ENCODE results near the gene CD3G.

DNA sequence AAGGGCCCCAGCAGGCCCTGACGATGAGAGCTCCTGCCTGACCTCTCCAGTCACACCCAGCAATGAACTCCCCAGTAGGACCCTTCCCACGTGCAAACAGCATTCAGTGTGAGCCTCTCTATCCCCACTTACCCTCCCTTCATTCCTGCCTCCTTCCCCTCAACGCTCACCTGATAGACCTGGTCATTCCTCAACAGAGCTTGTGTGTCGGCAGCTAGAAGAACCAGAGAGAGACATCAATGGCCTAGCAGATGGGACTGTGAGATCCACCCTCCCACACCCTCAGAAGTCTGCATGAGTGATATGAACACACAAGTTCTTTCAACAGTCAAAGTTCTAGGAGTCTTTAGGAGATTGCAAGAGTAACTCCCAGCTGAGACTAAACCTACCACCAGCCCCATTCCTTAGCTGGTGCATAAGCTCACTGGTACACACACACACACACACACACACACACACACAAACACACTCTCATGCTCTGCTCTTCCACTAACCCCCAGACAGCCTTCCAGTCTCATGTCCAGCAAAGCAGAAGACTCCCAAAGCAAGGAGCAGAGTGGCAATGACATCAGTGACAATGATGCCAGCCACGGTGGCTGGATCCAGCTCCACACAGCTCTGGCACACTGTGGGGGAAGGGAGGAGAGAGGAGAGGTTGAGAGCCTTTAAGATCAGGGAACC is 4.7 kb upstream of the CD3G start:
- TF ChIP-seq, protein P1, sequence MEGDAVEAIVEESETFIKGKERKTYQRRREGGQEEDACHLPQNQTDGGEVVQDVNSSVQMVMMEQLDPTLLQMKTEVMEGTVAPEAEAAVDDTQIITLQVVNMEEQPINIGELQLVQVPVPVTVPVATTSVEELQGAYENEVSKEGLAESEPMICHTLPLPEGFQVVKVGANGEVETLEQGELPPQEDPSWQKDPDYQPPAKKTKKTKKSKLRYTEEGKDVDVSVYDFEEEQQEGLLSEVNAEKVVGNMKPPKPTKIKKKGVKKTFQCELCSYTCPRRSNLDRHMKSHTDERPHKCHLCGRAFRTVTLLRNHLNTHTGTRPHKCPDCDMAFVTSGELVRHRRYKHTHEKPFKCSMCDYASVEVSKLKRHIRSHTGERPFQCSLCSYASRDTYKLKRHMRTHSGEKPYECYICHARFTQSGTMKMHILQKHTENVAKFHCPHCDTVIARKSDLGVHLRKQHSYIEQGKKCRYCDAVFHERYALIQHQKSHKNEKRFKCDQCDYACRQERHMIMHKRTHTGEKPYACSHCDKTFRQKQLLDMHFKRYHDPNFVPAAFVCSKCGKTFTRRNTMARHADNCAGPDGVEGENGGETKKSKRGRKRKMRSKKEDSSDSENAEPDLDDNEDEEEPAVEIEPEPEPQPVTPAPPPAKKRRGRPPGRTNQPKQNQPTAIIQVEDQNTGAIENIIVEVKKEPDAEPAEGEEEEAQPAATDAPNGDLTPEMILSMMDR (IDR thresholded peaks at IDR 0.05), result no peak
- TF ChIP-seq POLR2A (IDR thresholded peaks at IDR 0.05) (no peak), POLR2AphosphoS5 (IDR thresholded peaks at IDR 0.05; ENCODE audit: insufficient read depth in 1 of 2, low read depth in 1 of 2) (no peak)

All from vagina (tissue), 2 donors.